GM21390 (cell line): ENCODE results near the gene KLHDC4.
"Not testable (repeated sequence)": the region's sequence is repeated elsewhere in the genome, so short reads cannot be mapped to it uniquely, and the experiment has no call there.

Source experiments
- ATAC-seq: cut with Tn5 transposase; IDR thresholded peaks from one replicate; pipeline ENCODE4 v1.9.1; 2021; ENCODE audit not compliant: unreplicated experiment

KLHDC4 gene

DNA sequence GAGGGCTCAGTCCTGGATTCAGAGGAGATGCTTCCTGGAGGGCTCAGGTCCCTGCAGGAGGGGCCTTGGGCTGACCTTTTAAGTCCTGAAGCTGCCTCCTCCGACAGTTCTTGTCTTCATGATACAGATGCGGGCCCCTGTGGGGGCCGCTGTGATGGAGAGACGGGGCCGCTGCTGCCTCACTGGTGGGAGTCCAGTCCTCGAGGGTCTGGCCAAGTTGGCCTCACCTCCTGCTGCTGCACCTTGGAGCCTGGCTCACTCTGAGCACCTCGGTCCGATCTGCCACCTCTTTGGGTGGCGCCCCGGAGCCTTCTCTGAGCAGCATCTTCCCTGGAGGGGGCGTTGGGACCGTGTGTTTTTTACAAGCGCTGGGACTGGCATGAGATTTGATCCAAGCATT, 79.1 kb downstream of the KLHDC4 start:
- ATAC-seq = no peak

DNA sequence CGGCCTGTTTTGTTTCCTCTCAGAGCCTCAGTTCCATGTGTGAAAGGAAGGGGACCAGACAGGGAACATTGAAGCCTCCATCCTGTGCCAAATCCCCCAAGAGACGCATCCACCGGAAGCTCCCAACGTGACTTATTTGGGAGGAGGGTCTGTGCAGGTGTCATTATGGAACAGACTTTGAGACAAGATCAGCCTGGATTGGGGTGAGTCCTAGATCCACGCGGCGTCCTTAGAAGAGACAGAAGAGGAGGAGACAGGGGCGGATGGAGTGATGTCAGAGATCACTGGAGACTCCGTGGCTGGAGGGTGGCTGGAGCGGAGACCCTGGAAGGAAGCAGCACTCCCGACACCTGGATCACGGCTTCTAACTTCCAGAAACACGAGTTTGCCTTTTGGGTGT, 80.0 kb downstream of the KLHDC4 start:
- no peak for ATAC-seq

DNA sequence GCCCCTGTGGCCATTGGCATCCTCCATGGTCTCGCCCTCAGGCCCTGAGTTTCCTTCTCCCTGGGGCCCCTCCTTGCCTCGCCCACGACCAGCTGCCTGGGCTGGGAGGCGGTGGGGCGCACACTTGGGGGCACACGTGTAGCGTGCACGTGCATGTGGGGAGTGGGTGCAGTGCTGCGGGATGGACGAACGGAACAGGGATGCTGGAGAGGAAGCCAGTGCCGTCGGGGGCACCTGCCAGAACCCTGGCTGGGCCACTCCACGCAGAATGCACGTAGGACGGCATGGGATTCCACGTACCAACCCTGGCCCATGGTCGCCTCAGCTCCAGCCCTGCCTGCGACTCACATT, 80.4 kb downstream of the KLHDC4 start:
- no peak for ATAC-seq

DNA sequence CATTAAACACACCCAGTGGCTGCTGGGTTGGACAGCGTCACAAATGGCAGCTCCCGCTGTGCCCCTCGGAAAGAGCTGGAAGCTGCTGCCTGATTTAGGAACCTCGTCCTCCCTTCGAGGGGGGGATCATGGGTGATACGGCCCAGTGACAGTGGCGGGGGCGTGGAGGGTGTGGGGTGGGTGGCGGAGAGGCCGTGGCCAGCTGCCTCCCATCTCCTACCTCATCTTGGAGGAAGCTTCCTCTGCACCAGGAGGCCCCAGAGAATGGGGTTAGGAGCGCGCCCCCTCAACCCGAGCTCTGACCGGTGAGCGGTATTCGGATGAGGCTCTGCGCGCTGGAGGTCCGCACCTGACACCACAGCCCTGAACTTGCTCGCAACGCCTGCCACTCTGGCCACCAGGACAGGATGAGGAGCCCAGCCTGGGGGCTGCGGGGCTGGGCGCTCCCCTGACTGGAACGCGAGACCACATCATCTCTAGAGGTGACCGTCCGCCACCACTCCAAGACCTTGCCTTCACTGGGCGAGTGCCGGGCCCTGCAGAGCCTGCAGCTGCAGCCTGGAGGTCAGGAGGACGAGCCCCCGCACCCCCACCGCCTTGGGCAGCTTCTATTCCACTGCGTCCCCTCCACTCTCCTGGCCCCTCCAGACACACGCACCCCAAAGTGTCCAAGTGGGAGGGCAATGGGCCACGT, 80.9 kb downstream of the KLHDC4 start:
- ATAC-seq = no peak

DNA sequence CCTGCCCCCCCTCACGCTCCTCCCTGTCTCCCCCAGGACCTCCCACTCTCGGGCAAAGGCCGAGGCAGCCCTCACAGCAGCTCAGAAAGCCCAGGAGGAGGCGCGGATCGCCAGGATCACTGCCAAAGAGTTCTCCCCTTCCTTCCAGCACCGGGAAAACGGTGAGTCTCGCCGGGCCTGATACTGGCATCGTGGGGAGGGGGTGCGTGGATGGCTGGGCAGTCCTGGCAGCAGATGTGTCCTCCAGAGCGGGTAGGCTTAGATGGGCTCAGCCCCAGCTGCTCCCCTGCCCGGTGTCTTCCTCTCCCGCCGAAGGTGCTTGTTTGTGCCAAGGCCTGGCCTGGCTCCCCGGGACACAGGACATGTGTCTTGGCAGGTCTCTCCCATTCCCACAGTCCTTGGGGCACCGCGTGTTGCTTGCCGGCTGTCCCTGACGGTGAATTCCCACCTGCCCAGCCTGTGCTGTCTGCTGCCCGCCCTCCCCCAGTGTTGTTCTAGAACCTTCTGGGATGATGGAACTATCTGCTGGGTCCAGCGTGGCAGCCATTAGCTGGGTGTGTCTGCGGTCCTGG, 81.6 kb downstream of the KLHDC4 start:
- ATAC-seq = no peak

DNA sequence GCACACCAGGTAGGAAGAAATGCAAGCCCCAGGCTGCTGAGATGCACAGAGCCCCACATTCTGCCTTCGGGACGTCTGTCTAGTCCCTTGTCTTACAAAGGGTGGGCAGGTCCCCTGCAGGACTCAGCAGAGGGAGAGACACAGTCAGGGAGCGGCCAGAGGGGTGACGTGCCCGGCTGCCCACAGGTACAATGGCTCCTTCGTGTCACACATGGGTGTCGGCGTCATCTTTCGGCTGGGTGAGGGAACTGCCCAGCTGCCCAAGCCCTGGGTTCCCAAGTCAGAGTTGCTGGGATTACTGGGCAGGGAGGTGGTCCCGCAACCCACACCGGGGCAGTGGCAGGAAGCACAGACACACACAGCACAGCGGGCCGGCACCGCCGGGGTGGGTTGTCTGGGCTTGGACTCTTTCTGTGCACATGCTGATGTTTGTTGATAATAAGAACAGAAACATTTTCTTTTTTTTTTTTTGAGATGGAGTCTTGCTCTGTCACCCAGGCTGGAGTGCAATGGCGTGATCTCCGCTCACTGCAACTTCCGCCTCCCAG, 82.9 kb downstream of the KLHDC4 start:
- no peak for ATAC-seq

DNA sequence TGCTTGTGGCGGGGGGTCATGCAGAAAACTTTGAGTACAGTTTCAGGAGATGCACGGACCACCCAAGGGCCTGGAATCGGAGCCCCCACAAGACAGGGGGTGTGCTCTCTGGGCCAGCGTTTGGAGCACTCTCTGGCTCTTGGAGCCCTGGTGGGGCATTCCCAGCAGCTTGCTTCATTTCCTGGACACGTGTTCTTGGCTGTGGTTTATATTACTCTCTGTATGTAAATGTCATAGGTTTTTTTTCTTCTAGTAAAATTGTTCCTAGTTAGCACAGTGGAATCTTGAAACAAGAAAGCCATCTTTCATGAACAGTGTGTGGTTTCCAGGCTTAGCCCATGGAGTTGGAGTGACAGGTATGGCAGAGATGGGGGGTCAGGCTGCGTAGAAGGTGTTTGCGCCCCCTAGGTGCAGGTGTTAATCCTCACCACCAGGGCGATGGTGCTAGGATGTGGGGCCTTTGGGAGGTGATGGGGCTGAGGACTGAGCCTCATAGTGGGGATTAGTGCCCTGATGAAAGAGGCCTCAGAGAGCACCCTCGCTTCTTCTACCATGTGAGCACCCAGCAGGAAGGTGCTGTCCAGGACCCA, 83.7 kb downstream of the KLHDC4 start:
- ATAC-seq = no peak

DNA sequence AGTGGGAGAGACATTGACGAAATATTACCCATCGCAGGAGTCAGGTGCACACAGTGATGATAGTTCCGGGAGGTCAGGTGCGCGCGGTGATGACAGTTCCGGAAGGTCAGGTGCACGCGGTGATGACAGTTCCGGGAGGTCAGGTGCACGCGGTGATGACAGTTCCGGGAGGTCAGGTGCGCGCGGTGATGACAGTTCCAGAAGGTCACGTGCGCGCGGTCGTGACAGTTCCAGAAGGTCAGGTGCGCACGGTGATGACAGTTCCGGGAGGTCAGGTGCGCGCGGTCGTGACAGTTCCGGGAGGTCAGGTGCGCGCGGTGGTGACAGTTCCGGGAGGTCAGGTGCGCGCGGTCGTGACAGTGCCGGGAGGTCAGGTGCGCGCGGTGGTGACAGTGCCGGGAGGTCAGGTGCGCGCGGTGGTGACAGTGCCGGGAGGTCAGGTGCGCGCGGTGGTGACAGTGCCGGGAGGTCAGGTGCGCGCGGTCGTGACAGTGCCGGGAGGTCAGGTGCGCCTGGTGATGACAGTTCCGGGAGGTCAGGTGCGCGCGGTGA, 84.7 kb downstream of the KLHDC4 start:
- not testable (repeated sequence) for ATAC-seq

DNA sequence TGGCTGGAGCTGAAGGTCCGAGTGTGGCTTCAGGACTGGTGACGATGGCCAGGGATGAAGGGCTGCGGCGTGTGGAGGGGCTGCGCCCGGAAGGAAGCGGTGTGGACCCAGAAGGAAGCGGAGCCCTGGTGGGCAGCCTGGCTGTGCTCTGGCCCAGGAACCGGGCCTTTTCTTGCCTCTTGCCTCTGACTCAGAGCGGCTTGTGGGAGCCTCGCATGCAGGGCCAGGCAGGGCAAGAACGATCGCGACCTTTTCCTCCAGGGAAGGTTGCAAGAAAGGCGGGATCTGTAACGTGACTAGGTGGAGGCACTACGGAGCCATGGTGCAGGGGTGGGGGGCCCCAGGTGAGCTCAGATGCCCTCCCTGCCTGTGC, 85.5 kb downstream of the KLHDC4 start:
- no peak for ATAC-seq

DNA sequence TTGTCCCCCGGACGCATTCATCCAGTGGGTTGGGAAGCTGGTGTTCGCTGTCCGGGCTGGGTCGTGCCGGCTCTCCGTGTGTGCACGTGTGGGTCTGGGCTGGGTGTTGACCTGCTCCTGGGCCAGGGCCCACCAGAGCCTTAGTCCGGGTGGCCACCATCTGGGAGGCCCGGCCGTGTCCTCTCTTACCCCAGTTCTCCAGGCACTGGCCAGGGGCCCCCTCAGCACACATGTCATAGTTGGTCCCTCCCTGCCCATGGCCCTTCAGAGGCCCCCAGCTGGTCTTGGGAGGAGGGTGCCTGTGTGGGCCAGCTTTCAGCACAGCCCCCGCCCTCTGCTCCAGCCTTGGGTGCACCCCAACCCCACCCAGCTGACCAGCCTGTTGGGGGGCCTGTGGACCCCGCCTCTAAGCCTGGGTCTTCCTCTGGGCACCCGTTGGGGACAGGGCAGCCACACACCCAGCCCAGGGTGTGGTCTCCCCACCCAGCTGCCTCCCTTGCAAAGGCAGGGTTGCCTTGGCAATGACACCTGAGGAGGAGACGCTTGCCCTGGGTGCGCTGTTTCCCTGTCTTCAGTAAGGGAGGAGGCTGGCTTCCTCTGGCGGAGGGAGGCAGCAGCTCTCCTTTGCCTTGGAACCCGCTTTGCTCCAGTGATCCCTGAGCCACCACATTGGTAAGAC, 86.1 kb downstream of the KLHDC4 start:
- ATAC-seq = no peak

DNA sequence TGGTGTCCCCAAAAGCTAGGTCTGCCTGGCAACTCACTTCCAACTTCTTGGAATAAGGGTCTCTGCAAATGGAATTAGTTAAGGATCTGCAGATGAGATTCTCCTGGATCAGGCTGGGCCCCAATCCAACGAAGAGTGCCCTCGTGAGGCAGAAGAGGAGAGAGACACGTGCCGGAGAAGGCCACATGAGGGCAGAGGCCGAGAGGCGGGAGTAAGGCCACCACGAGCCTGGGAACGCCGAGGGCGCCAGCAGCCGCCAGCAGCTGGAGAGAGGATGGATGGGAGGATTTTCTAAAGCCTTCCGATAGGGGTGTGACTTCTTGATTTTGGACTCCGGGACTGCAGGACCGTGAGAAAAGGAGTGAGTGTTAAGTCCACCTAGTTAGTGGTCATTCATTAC, 87.2 kb downstream of the KLHDC4 start:
- ATAC-seq = no peak

DNA sequence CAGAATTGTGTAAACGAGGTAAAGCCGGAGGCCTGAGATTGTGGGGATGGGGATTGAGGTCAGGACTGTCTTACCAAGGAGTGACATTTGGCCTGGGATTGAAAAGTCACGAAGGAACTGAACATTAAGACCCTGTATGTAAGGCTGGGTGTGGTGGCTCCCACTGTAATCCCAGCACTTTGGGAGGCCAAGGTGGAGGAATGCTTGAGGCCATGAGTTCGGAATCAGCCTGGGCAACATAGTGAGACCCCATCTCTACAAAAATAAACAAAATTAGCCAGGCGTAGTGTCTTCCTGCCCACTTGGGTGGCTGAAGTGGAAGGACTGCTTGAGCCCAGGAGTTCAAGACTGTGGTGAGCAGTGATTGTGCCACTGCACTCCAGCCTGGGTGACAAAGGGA, 88.0 kb downstream of the KLHDC4 start:
- no peak for ATAC-seq

DNA sequence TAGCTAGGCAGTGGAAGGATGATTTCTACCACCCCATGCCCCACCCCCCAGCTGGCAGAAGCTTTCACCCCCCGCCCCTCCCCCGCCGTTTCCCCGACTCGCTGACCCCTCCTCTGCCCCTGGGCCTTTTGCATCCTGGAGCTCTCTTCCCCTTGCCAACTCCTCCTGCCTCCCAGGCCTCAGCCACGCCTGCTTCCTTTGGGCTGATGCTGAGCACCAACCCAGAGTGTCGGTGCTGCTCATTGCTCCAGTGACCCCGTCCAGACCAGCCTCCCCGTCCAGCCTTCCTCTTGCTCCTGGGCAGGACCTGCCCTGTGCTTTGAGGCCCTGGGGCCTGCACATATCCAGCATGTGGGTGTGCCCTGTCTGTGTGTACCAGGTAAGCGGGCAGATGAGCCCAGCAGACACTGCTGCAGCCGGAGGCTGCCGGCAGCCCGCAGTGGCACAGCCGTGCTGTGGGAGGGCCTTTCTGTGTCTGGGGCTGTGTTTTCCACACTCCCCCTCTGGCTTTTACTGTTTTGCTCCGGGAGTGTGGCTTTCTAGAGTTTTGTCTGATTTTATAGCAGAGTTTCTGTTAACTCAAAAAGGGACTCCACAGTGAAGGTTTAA, 90.6 kb downstream of the KLHDC4 start:
- no peak for ATAC-seq

DNA sequence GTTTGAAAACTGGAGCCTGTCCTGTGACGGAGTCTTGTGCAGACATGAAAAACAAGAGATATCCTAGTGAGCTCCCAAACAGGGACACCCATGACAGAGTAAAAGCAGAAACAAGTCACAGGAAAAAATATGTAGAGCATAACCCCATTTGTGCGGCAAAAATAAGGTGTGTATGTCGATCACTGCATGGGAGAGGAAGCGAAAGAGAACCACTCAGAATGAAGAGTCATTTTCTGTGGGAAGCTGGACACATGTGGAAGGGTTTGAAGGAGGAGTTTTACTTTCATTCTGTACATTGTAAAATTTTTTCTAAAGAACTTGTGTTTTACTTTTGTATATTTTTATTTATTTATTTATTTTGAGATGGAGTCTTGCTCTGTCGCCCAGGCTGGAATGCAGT, 91.4 kb downstream of the KLHDC4 start:
- ATAC-seq = no peak

DNA sequence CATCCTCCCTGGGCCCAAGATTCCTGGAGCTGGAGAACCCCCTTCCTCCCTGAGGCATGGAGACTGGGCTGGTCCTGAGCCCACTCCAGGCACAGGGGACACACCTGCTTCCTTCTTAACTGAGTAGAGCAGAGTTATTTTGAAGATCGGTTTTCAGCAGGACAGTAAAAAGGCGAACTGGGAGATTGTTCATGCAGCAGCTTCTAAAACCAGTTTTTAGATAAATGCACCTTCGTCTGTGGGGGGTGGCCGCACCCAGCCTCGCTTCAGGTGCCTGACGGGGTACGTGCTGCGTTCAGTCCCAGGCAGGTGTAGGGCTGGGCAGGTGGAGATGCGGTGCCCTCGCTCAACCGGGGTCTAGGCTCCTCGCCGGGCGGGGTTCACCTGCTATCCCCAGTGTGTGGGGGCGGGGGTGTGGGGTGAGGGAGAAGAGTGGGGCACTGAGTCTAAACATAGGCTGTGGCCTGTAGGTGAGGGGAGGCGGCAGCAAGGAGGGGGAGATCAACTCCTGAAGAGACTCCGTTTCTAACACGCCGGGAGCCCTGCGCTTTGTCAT, 94.0 kb downstream of the KLHDC4 start:
- no peak for ATAC-seq

DNA sequence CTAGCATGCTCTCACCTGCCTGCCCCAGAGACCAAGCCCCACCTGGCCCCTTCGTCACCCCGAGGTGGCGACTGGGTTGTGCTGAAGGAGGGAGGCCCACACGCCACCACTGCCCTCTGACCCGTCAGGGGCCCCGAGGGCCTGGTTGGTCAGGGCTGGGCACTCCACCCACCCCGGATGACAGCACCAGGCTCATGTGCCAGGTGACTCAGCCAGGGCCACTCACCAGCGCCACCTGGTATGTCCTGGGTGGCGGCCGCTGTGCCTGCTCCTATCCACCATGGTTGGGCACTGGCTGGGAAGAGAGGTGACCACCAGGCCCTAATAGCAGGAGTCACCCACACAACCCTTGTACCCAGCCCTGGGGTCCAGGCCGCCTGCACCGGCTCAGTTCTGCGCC, 94.6 kb downstream of the KLHDC4 start:
- ATAC-seq = no peak

DNA sequence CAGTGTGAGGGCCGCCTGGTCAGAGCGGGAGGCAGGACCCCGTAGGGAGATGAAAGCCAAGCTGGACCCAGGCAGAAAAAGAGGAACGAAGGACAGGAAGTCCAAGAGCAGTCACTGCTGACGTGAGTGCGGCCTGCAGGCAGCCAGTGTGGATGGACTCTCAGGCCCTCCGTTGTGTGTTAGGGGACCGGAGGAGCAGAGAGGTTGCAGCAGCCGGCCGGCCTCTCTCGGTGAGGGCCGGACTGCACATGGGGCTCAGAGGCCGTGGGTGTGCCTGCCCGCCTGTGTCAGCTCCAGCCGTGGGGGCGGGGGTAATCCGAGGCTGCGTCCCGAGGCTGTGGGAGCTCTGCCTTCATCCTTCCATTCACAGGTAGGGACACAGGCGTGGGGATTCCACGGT, 96.1 kb downstream of the KLHDC4 start:
- ATAC-seq = no peak

DNA sequence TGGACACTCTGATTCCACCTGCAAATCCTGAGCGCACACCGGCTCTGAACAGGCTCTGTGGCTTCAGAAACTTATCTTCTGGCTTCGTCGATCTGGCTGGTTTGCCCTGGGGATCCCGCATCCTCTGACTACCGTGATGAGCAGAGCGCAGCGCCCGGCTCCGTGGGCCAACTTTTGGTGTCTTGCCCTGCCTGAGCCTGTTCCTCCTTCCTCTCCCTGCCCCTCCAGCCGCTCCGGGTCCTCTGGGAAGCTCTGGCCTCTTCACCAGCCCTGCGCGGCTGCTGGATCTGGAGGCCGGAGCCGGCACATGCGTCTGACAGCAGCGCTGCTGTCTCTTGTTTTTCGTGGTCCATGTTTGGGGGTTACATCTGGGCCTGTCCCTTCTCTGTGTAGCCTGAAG, 97.8 kb downstream of the KLHDC4 start:
- no peak for ATAC-seq

DNA sequence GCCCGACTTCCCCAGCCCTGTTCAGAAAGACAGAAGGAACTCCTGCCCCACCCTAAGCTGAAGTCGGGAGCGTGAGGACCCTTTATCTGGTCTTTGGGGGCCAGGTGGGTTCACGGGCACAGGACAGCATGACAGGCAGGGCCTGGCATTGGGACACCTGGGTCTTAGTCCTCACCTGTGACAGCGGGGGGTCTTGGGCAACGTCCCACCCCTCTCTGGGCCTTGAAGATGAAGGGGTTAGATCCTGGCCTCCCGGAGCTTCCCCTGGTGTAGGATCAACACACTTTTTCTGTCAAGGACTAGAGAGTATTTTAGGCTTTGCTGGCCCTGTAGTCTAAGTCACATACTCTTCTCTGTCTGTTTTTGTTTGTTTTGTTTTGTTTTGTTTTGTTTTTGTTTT, 98.3 kb downstream of the KLHDC4 start:
- ATAC-seq = no peak

DNA sequence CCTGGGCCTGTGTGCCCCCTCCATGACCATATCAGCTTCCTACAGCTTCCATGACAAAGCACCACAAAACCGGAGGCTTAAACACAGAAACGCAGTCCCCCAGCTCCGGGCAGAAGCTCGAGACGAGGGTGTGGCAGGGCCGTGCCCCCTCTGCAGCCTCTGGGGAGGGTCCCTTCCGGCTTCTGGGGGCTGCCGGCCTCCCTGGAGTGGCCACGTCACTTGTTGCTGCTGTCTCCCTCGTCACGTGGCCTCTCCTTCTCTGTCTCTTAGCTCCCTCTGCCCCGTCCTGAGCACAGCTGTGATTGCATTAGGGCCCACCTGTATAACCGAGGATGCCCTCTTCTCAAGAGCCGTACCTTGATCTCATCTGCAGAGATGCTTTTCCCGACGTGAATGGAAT, 98.9 kb downstream of the KLHDC4 start:
- ATAC-seq = no peak

DNA sequence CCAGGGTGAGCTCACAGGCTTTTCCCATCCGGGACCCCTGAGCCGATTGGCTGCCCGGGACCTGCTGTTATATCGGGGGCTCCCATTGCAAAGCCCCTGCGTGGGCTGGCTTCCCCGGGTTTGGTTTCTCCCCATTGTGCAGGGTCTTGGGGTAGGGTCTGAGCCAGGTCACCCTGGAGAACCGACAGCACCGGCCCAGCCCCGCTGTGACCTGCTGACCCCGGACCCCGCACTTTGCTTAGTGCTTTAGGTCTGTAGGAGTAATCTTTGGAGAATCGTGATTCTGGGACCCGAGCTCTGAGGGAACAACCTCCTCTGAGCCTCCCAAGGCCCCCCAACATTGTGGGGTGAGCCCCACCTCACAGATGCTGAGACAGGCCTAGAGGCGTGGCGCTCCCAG, 100.6 kb downstream of the KLHDC4 start:
- no peak for ATAC-seq
